CD14-positive monocyte (primary cell): ENCODE measurements around the gene INHBC. TPM values are rescaled to one million over a fixed set of nuclear protein-coding genes. Genes with fewer than 3 reads are reported as not detected.

Experiments
- DNase-seq, 3 donors: peaks; one replicate each; pipeline ENCODE4 v3.0.0-alpha.2; 2011 to 2022
- H2AFZ ChIP-seq: 2 replicates; pipeline ENCODE4 v1.6.0; 2012; ENCODE audit warnings: mild to moderate bottlenecking, low read depth, low read length, inconsistent platforms; ENCODE audit not compliant: insufficient read depth, poor library complexity, severe bottlenecking
- H3K27ac ChIP-seq, 2 donors: 1 replicate in 1 of 2; 2 replicates in 1 of 2; pipeline ENCODE4 v1.5.1; 2012 to 2013; ENCODE audit warnings: low read length in 2 of 2, control low read depth in 1 of 2, inconsistent platforms in 1 of 2, low read depth in 1 of 2, mild to moderate bottlenecking in 1 of 2
- H3K27me3 ChIP-seq, 2 donors: one replicate each; pipeline versions ENCODE4 v1.6.0 to v1.6.1; 2011 to 2013; ENCODE audit warnings: low read length in 2 of 2; ENCODE audit not compliant: control insufficient read depth in 2 of 2, insufficient read depth in 2 of 2
- H3K36me3 ChIP-seq, 2 donors: replicated peaks in 1 of 2; 1 replicate in 1 of 2; 2 replicates in 1 of 2; pipeline versions ENCODE4 v1.5.1 to v1.6.1; 2012 to 2013; ENCODE audit warnings: low read length in 2 of 2, control low read depth in 1 of 2, inconsistent platforms in 1 of 2, mild to moderate bottlenecking in 1 of 2; ENCODE audit not compliant: insufficient read depth in 2 of 2, control insufficient read depth in 1 of 2
- H3K4me1 ChIP-seq, 2 donors: 1 replicate in 1 of 2; 2 replicates in 1 of 2; pipeline versions ENCODE4 v1.5.1 to v1.6.1; 2012 to 2013; ENCODE audit warnings: low read length in 2 of 2, control low read depth in 1 of 2, inconsistent platforms in 1 of 2, mild to moderate bottlenecking in 1 of 2, moderate library complexity in 1 of 2; ENCODE audit not compliant: insufficient read depth in 2 of 2, control insufficient read depth in 1 of 2
- H3K4me2 ChIP-seq: replicated peaks from 2 replicates; pipeline ENCODE3; 2012; ENCODE audit warnings: low read length, moderate library complexity, mild to moderate bottlenecking; ENCODE audit not compliant: poor library complexity, severe bottlenecking; ENCODE audit errors: extremely low read depth
- H3K4me3 ChIP-seq, 3 experiments: fragments of 200-600 bp in 1 of 3; sonication (generic) in 1 of 3; replicated peaks in 1 of 3; 1 replicate in 2 of 3; 2 replicates in 1 of 3; pipeline ENCODE4 v1.5.1; 2011 to 2013; ENCODE audit warnings: low read length in 3 of 3, mild to moderate bottlenecking in 3 of 3, control low read depth in 2 of 3, low read depth in 2 of 3, inconsistent platforms in 1 of 3, moderate library complexity in 1 of 3
- H3K79me2 ChIP-seq: 2 replicates; pipeline ENCODE4 v1.6.0; 2012; ENCODE audit warnings: mild to moderate bottlenecking, control low read depth, inconsistent platforms, low read length, moderate library complexity; ENCODE audit not compliant: insufficient read depth
- H3K9ac ChIP-seq: 2 replicates; pipeline ENCODE4 v1.6.0; 2017; ENCODE audit warnings: low read length, mild to moderate bottlenecking; ENCODE audit not compliant: insufficient read depth, poor library complexity, severe bottlenecking
- H3K9me3 ChIP-seq, 2 donors: replicated peaks in 1 of 2; 1 replicate in 1 of 2; 2 replicates in 1 of 2; pipeline versions ENCODE4 v1.5.1 to v1.6.1; 2012 to 2013; ENCODE audit warnings: low read length in 2 of 2, control low read depth in 1 of 2; ENCODE audit not compliant: control insufficient read depth in 1 of 2, insufficient read depth in 1 of 2
- H4K20me1 ChIP-seq: 2 replicates; pipeline ENCODE4 v1.6.0; 2012; ENCODE audit warnings: mild to moderate bottlenecking, low read length, control low read depth, moderate library complexity; ENCODE audit not compliant: insufficient read depth
- H3K27ac Mint-ChIP-seq, 7 donors: one replicate each; pipeline ENCODE4 v1.8.0; 2020; ENCODE audit warnings: mild to moderate bottlenecking in 7 of 7, mixed read lengths in 7 of 7, moderate library complexity in 6 of 7, inconsistent platforms in 2 of 7
- H3K27me3 Mint-ChIP-seq, 3 donors: one replicate each; pipeline ENCODE4 v1.8.0; 2021 to 2022; ENCODE audit warnings: low read depth in 3 of 3, mild to moderate bottlenecking in 3 of 3, mixed read lengths in 3 of 3, moderate library complexity in 3 of 3, inconsistent platforms in 1 of 3
- H3K36me3 Mint-ChIP-seq, 2 donors: one replicate each; pipeline ENCODE4 v1.8.0; 2020; ENCODE audit warnings: mixed read lengths in 2 of 2, inconsistent platforms in 1 of 2, mild to moderate bottlenecking in 1 of 2
- H3K4me1 Mint-ChIP-seq: one replicate; pipeline ENCODE4 v1.8.0; 2020; ENCODE audit warnings: mild to moderate bottlenecking, mixed read lengths
- H3K4me3 Mint-ChIP-seq, 2 donors: one replicate each; pipeline ENCODE4 v1.8.0; 2020; ENCODE audit warnings: mild to moderate bottlenecking in 2 of 2, mixed read lengths in 2 of 2, moderate library complexity in 1 of 2
- H3K9me3 Mint-ChIP-seq, 7 donors: one replicate each; pipeline ENCODE4 v1.8.0; 2020 to 2022; ENCODE audit warnings: mixed read lengths in 7 of 7, mild to moderate bottlenecking in 6 of 7, moderate library complexity in 6 of 7, inconsistent platforms in 2 of 7
- WGBS: methylation state at CpG from one replicate; pipeline ENCODE4 v1.1.5; 2013; ENCODE audit warnings: missing lambda C conversion rate; ENCODE audit not compliant: insufficient coverage; 5-methylcytosine and 5-hydroxymethylcytosine counted together
- intact Hi-C, 2 donors: fragments of 100-400 bp; cut with micrococcal nuclease; formaldehyde crosslinking; loops; one replicate each; pipeline versions ENCODE4 v1.15.0 to v1.15.1; 2023
- polyA plus RNA-seq, 3 donors: library from polyadenylated mRNA; depleted of rRNA in 1 of 3; unstranded in 2 of 3; stranded (reverse) in 1 of 3; fragments of 300-500 nt in 2 of 3; fragments of >200 nt in 1 of 3; fragmentation: Illumina TruSeq in 2 of 3; gene quantifications; 1 replicate in 2 of 3; 2 replicates in 1 of 3; pipeline ENCODE4 v1.2.3, GENCODE V29; 2012 to 2021
- TF ChIP-seq, protein P1 (sequence below): fragments of 200-600 bp; IDR thresholded peaks from one replicate; pipeline ENCODE4 v1.8.0; 2022; ENCODE audit warnings: antibody characterized with exemption, mild to moderate bottlenecking

The INHBC gene
- polyA plus RNA-seq, 3 donors: not detected

- intact Hi-C loops: no loop called here
- WGBS: 88% methylated on average over 2 of the region's 5 CpGs
- no peaks in the 10 kb centered on the region for H4K20me1 ChIP-seq
- no peaks in the 10 kb centered on the region for H3K36me3 Mint-ChIP-seq
- H3K4me3 ChIP-seq: no peak overlapping the region
- H3K27ac Mint-ChIP-seq: no peak overlapping the region
- peaks cover 0 to 17% (median 10%) of the 10 kb centered on the region in 7 donors for H3K9me3 Mint-ChIP-seq
- no peak overlapping the region for H3K4me2 ChIP-seq
- DNase-seq: no peak
- no peaks in the 10 kb centered on the region for H3K36me3 ChIP-seq
- peak overlapping the region; percentile 37 for H2AFZ ChIP-seq
- no peak overlapping the region for H3K27ac ChIP-seq
- H3K9ac ChIP-seq: no peak overlapping the region
- H3K9me3 ChIP-seq: peaks cover 6 to 7% of the 10 kb centered on the region in 2 donors
- H3K79me2 ChIP-seq: no peaks in the 10 kb centered on the region
- peaks cover 0 to 1% (median 0%) of the 10 kb centered on the region in 3 donors for H3K27me3 Mint-ChIP-seq
- TF ChIP-seq, protein P1, sequence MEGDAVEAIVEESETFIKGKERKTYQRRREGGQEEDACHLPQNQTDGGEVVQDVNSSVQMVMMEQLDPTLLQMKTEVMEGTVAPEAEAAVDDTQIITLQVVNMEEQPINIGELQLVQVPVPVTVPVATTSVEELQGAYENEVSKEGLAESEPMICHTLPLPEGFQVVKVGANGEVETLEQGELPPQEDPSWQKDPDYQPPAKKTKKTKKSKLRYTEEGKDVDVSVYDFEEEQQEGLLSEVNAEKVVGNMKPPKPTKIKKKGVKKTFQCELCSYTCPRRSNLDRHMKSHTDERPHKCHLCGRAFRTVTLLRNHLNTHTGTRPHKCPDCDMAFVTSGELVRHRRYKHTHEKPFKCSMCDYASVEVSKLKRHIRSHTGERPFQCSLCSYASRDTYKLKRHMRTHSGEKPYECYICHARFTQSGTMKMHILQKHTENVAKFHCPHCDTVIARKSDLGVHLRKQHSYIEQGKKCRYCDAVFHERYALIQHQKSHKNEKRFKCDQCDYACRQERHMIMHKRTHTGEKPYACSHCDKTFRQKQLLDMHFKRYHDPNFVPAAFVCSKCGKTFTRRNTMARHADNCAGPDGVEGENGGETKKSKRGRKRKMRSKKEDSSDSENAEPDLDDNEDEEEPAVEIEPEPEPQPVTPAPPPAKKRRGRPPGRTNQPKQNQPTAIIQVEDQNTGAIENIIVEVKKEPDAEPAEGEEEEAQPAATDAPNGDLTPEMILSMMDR: no peak
- H3K4me1 Mint-ChIP-seq: peaks cover 3% of the 10 kb centered on the region
- H3K4me1 ChIP-seq: no peaks in the 10 kb centered on the region
- no peaks in the 10 kb centered on the region for H3K27me3 ChIP-seq
- no peak overlapping the region for H3K4me3 Mint-ChIP-seq
These were observed 10.2 kb downstream of the INHBC start for GRCh38 chr12:57444744-57445143.

DNA sequence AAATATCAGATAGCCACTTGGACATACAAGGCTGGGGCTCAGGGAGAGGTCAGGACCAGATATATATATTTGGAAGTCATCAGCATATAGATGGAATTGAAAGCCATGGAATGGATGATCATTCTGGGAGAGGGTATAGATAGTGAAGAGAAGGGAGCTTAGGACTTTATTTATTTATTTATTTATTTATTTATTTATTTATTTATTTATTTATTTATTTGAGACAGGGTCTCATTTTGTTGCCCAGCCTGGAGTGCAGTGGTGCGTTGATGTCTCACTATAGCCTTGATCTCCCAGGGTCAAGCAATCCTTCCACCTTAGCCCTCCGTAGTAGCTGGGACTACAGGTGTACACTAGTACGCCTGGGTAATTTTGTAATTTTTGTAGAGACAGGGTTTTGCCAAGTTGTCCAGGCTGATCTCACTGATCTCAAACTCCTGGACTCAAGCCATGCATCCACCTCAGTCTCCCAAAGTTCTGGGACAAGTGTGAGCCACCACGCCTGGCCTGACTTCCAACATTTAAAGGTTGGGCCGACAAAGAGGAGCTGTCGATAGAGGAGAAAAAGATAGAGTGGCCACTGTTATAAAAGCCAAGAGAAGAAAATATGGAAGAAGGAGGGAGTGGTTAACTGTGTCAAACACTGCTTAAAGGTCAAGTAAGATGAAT, 11.8 kb downstream of the INHBC start:
- Mint-ChIP-seq H3K36me3 (no peaks in the 10 kb centered on the region), H3K27me3 (peaks cover 0 to 2% (median 0%) of the 10 kb centered on the region in 3 donors), H3K4me1 (no peaks in the 10 kb centered on the region), H3K9me3 (peaks cover 0 to 8% (median 4%) of the 10 kb centered on the region in 7 donors), H3K4me3 (no peak overlapping the region), H3K27ac (no peak overlapping the region)
- H2AFZ ChIP-seq: no peak overlapping the region
- no peaks in the 10 kb centered on the region for H3K4me1 ChIP-seq
- no peak overlapping the region for H3K4me3 ChIP-seq
- TF ChIP-seq, protein P1: no peak
- no peaks in the 10 kb centered on the region for H3K79me2 ChIP-seq
- H3K9ac ChIP-seq: no peak overlapping the region
- 100% methylated on average over 3 of the region's 6 CpGs for WGBS
- intact Hi-C loops: no loop called here
- no peaks in the 10 kb centered on the region for H3K36me3 ChIP-seq
- no peak overlapping the region for H3K27ac ChIP-seq
- H4K20me1 ChIP-seq: no peaks in the 10 kb centered on the region
- no peak overlapping the region for H3K4me2 ChIP-seq
- H3K9me3 ChIP-seq: peaks cover 4 to 5% of the 10 kb centered on the region in 2 donors
- DNase-seq: no peak
- H3K27me3 ChIP-seq: no peaks in the 10 kb centered on the region
